DLD1 (cell line): ENCODE measurements around the gene ESRP2.

Experiments used
- in situ Hi-C: cut with HindIII; loops from 2 replicates; pipeline ENCODE4 v1.10.0; 2017; ENCODE audit warnings: low sequenced_read_pairs

Gene ESRP2

DNA sequence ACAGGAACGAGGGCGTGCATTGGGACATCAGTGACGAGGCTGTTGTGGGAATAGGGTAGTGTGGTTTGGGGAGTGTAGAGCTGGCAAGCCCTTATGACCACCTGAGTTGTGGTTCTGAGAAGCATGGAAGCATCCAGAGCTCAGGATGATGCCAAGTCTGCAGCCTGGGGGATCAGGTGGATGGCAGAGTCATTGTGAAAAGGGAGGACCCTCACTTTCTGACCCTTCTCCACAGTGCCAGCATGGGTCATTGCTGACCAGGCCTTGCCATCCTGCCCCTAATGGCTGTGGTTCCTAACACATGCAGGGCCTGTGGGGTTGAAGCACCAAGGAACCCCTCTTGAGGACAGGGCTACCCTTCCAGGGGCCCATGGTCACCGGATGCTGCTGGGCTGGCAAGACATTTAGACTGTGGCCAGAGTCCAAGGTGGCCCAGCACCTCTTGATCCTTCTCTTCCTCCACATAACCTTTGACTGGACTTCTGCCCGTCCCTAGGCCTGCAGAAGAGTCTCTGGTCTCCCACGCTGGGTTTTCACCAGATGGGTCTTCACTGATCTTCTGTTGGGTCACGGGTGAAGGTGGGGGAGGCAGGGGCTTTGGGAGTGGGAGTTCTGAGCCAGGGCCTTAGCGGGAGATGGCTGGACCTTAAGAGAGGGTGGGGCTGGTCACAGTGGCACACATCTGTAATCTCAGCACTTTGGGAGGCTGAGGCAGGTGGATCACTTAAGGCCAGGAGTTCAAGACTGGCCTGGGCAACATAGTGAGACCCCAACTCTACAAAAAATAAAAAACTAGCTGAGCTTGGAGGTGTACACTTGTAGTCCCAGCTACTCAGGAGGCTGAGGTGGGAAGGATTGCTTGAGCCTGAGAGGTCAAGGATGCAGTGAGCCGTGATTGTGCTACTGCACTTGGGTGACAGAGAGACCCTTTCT is 7.3 kb upstream of the ESRP2 start:
- in situ Hi-C loops = no loop called here

DNA sequence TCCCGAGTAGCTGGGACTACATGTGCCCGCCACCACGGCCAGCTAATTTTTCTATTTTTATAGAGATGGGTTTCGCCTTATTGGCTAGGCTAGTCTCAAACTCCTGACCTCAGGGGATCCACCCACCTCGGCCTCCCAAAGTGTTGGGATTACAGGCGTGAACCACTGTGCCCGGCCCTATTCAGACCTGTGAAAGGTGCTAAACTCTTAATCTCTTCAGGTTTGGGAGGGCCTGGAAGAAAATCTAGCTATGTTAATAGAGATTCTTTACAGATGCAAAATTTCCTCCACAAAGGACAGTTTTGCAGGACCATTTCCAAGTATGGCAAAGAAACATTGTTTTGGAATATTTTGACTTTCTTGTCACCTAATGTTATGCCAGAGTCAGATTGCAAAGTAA is 6.2 kb upstream of the ESRP2 start:
- in situ Hi-C loops = no loop called here

DNA sequence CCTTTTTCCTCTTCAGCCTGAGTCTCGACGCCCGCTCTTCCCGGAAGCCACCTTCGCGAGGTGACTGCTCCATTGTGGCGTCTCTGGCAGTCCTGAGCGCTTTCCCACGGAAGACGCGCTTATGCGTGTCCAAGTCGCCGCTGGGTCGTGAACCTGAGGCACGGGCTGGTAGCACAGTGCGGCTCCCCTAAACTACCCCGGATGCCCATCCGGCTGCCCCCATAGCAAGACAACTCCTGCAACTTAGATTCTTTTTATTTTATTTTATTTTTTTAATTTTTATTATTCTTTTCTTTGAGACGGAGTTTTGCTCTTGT is 2.1 kb upstream of the ESRP2 start:
- in situ Hi-C loops = no loop called here

DNA sequence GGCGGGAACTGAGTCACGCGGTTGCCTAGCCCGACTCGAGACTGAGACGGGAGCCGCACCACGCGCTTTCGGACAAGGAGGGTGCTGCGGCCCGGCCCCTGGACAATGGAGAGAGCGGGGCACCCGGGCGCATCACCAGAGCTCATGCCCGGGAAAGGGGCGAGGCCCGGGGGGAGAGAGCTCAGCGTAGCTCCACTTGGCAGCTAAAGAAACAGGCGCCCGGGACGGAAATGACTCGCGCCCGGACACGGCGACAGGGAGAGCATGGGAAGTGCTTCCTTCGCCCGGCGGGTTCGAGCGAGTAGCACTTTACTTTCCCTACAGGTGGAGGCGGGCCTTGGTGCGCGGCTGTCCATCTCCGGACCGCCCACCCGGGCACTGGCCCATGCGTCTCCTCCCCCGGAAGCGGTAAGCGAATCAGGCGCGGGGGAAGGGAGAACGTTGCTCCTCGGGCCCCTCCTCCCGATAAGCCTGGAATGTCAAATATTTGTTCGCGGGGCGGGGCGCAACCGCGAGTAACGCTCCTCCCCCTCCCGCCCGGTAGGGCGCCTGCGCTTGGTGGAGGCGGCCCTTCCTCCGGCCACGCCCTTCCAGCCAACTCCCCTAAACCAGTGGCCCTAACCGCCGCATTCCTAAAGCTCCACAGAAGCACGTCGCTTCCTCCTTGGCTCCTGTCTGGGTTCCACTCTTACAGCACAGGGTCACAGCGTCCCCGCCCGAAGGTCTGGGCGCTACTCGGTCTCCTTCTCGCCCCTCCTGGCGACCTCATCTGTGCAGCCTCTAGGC is 1.5 kb upstream of the ESRP2 start:
- in situ Hi-C loops = no loop called here

DNA sequence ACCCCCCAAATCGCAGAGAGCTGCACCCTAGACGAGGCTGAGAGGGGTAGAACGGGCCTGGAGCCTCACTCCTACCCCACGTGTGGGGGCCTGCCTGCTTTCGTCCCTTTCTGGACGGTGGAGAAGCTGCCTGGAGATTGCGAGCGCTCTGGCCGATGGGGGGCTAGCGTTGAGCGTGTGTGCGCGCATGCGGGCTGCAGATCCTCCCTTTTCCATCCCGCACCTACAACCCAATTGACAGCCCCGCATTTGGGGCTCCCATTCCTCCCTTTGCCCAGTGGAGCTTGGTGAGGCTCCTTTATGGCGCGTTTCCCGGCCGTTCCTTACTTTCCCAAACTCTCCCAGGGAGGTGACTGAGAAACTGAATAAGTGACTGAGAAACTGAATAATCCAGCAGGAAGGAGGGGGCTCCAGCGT is 907 bp upstream of the ESRP2 start:
- in situ Hi-C loops = no loop called here

DNA sequence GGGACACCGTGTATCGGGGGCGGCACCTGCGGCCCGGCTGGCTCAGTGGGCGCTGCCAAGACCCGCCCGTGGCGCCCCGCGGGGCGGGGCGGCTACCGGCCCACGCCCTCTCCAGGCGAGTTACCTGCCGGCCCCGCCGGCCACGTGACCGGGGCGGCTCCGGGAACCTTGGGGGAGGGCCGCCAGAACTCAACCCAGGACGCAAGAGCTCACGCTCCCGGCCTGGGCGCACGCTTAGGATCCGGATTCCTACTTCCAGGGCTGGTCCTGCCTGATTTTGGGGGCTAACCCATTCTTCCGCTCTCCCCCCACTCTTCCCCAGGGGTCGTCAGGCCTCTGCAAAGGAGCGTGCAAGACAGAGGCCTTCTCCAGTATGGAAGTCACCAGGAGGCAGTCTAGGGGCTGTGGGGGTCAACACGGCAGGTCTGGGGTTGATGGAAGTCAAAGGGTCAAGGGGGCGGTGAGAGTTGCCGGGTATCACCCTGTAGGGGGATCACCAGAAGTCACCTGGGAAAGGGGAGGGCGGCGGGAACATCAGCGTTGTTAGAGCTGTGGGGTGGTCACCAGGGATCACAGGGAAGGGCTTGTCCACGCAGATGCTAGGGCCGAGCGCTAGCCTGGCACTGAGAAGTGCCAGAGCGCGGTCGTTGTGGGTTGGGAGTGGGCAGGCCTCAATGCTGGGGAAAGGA is 354 bp upstream of the ESRP2 start:
- in situ Hi-C loops = no loop called here

DNA sequence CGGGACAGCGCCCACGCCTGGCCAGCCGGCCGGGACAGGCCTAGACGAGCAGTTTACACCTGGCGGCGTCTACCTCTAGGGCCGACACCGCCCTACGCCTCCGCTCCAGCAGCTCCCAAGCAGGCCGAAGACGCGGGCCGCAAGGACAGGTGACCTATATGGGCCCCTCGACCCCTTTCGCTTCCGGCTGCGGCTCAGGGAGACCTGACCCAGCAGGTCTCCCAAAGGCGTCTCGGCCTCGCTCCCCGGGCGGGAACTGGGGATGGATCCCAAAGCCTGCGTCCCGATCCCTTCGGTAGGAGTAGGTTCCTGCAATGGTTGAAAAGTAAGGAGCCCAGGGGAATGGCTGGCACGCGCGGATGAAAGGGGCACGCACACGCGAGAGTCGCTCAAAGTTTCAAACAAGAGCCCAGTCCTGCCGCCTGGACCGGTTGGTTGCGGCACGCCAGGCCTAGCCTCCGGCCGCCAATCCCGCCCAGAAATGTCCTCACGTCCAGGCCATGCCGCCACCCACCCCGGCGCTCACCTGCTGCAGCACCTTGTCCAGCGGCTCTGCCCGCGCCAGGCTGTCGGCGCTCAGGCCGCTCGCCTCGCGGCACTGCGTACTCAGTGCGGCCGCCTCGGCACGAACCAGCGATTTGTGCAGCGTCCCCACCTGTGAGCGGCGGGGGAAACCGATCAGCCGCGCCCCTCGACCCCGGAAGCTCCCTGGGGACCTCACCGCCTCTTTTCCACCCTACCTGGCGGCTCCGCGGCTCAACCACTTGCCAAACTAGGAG is 630 bp downstream of the ESRP2 start:
- in situ Hi-C loops = no loop called here

DNA sequence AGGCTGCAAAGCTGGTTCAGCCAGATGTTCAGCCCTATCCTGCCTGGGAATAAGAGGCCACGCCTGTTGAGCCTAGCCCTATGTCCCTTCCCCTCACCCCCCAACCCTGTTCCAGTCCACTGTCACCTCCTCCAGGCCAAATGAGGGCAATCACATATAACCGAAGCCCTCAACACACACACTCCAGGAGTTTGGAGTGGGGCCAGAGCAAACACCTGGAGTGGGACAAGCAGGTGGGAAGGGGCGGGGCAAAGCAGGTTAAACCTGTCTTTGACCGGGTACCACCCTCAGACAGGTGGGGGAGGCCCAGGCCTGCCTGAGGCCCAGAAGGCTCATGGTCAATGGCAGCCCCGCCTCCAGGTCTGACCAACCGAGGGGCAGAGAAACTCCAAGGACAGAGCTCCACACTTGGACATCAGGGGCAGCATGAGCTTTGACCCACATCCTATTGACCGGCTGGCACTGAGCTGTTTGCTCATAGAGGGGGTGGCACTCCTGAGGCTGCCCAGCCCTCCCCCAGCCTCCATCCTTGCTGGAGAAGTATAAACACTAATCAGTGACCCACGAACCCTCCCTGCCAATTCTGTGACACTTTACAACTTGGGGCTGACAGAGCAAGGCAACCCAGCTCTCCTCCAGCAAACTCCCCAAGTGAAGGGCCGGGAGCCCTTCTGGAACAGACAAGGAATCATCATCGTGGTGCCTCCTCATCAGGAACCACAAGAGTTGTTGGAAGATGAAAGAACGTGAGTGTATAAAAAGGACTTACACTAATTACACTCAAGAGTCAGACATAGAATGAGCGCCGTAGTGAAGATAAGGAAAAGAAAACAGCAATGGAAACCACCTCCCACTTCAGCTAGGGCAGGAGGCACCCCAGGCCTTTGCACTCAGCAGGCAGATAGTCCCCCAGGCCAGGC is 1.5 kb downstream of the ESRP2 start:
- in situ Hi-C loops = no loop called here

DNA sequence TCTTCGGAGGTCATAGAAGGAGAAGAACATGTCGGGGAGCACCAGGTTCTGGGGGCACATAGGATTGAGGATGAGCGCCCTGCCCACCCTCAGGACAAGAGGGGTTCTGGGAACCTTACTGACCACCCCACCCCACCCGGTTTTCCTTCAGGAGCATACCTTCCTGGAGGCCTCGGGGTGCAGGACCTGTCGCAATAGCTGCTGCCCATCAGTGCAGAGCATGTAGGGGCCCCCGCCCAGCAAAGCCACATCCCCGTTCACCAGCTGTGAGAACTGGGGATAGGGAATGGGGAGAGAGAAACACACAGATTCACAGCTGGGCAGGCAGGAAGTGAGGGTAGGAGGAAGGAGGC is 2.1 kb downstream of the ESRP2 start:
- in situ Hi-C loops = no loop called here

DNA sequence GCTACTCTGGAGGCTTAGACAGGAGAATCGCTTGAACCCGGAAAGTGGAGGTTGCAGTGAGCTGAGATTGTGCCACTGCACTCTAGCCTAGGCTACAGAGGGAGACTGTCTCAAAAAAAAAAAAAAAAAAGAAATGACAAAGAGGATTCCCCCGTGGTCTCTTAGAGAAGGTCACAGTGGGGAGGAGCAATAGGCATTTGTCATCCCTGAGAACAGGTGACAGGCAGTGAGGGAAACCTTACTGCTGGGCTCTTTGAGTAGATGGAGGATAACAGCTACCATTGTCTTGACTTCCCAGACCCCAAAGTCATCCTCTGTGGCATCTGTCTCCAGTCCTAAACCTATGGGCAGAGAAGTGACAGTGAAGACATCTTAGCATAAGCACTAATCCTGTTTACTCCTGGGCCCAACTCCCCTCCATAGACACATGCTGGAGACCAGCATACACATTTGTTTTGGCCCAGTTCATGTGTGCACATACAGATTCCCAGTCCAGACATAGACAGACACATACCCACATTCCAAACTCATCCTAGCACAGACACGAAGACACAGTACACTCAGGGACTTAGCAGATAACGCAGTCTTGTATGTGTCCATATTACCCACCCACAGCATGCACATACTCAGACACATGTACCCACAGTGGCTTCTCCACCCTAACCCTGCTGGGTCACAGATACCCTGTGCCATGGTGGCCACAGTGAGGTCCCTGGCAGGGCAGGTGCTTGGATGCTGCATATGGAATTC is 2.7 kb downstream of the ESRP2 start:
- in situ Hi-C loops = no loop called here

DNA sequence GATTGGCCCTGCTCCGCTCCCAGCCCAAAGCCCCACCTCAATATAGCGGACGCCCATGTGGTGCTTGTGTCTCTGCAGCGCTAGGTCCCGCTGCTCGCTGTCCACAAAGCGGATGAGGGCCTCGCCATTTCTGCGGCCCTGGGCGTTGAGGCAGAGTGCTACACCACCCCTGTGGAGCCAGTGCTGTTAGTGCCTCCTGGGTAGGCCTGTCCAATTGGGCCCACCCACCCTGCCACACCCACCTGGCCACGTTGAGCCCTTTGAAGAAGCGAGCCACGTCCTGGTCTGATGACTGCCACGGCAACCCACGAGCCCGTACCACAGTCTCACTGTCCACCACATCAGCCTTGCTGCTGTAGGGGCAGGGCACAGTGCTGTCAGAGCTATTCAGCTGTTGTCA is 3.6 kb downstream of the ESRP2 start:
- in situ Hi-C loops = no loop called here

DNA sequence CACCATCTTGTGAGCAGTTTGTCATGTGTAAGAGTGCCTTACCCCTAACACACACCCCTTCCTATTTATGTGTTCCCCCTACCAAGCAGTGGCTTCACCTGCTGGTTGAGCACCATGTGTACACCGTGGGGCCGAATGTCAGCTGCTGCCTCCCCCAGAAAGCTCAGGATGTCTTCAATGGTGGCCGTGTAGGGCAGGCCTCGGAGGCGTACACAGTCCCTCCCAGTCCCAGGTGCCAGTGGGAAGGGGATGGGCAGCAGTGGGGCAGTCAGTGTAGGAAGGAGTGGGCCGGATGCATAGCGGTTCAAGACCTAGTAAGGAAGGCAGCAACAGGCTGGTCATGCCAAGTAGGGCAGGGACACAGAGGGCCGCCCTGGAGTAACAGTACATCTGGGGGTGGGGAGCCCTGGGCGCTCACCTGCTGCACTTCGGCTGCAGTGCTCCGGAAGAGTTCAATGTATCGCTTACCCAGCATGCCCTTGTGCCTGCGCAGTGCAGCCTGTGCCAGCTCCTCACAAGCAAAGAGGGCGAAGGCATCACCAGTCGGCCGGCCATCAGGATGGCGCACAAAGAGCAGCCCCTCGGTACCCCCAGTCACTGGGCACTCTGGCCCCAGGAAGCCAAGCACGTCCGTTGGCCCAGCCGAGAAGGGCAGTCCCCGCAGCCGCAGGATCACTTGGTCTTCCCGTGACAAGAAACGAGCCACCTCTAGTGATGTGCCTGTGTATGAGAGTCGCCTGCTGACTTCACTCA is 4.4 kb downstream of the ESRP2 start:
- in situ Hi-C loops = no loop called here

DNA sequence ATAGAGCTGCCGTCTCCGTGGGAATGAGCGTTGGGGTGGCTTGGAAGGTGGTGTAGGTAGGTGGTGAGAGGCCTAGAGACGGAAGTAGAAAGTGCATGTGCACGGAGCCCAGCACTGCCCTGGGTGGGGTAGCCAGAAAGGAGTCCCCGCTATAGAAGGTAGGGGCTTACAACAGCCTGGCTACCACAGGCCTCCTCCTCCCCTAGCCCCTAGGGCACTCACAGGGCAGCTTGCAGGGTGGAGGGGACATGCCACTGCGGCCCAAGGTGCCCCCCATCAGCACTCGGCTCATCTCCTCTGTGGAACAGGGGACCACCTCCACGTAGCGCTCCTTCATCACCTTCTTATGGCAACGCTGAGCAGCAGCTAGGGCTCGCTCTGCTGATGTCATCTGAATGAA is 5.0 kb downstream of the ESRP2 start:
- in situ Hi-C loops = no loop called here

DNA sequence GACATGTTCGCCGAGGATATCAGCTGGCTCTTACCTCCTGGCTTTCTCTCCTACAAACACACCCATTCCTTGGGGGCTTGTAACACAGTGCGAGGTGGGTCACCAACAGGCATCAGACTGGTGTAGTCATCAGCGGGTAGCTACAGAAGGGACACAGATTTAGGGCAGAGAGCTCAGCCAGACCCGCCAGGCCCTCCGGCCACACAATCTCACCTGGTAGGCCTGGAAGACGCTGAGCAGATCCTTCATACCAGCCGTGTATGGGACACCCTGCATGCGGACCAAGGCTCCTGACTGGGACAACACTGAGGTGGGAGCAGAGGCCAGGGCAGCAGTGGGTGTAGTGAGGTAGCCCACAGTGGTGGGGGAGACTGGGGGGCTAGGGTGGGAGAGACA is 5.8 kb downstream of the ESRP2 start:
- in situ Hi-C loops = no loop called here

DNA sequence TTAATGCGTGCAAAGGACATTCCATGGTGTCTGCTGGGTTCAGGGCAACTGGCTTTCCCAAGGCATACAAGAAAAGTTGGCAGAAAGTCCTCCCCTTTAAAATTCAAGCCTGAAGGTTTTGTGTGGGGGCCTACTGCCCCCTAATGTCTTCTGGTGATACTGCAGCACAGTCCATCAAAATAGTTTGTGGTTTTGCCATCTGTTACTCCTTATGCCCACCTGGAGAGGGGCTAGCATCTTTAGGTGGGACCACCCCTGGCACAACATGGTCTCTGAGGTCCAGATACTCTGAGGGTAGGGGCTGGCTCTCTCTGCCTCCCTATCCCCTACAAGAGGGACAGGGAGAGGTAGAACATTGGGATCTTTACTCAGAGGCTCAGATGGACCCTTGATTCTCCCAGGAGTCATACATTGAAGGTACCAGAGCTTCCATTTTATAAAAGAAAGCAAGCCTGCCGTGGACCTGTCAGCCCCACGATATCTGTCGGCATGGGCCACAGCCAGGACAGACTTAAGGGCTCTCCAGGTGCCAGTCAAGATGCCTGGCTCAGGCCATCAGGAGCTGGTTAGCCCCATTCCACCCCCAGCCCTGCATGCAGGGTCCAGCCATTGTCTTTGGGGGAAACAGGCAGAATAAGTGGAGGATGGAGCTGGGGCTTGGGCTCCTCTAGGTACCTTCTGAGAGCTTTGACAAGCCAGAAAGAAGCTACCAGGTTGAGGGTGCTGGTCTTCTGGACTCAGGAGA is 6.3 kb downstream of the ESRP2 start:
- in situ Hi-C loops = no loop called here

DNA sequence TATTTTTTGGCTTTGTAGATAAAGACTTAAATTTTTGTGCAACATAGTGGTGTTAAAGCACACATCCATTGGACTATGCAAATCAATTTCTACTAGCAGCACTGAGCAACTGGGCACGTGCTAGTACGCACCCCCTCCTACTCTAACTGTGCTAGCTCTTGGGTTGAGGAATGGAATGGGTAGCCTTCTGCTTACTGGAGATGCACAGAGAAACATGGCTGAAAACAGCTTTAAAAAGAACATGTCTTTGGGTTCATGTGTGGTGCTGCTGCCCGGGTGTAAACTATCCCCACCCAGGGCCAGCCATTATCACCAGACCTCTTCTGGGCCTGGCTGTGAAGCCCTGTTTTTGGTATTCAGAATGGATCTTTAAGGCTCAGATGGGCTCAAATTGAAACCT is 7.3 kb downstream of the ESRP2 start:
- in situ Hi-C loops = no loop called here

DNA sequence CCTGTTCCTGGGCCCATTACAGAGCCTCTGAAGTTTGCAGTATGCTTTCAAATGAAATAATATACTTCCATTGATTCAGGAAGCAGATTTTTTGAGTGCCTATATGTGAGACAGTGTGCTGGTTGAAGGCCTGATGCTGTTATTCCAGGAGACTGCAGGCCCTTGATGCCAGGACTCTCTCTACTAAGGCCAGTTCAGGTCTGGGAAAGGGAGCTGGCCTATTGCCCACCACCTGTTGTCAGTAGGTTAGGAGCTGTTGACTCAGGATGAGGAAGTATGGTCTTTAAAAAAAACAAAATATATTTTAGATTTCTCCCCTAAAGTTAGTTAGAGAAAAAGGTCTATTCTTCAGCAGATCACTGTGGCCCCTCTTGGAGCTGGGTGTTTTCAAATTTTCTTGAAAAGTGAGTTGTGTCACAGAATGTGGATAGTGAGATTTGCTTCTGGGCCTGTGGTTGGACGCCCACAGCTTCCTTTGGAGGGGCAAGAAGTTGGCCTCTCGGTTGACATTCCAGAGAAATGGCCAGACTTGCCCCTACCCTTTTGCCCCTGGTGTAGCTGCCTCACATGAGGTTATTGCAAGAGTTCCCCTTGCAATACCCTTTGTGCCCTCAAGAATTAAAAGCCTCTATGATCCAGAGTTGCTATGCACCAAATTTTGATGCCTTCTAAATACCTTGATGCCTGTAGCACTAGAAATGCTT is 7.9 kb downstream of the ESRP2 start:
- in situ Hi-C loops = no loop called here
